ENCODE data around the gene ASB8.

Gene ASB8

DNA sequence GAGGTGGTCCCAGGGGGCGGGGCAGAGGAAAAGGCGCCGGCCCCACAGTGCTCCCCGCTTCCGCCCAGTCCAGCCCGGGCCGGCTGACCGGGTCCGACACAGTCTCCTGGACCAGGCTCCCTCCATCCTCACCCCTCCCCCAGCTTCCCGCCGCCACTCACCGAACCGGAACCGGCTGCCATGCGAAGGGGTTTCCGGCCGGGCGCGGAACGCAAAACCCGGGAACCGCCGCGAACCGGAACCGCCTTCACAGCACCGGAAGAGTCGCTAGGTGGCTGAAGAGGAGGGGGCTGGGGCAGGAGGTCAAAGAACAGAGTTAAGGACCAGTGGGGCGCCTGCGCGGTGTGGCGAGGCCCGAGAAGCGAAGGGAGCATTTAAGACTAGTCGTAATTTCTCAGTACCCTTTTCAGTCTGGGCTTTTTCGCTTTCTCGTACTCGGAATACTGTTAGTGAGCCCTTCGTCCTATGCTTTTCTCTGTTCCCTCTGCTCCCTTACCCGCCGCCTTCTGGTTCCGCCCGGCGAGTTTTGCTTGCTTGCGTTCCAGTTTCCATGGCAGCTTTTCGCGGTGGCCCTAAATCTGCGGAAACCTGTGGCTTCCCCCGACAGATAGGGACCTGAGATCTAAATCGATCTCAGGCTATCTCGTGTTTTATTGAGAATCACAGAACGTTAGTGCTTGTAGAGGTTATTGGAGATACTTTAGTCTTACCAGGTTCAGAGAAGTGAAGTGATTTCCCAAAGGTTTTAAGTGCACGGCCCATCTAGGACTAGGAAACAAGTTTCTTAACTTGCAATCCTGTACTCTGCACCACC, 51.2 kb downstream of the ASB8 start, which contains the start of gene SENP1:
Gene SENP1 (minus strand): TSS at position 213 of the 814 bp plus-strand sequence. CDS start 4,607 bp downstream, outside the sequence.
- H2BK15ac ChIP-seq (ENCODE audit: low read depth, poor library complexity, severe bottlenecking) = peak within 1 kb of the TSS; percentile 26
- peak within 1 kb of the TSS; percentile 93 to 96 for H3K18ac ChIP-seq (ENCODE audit: low read depth in 1 of 2, low read length in 2 of 2)
- DNase-seq = peak; percentile 89
- 3% methylated on average over 40 of the region's 53 CpGs for WGBS
- peak within 1 kb of the TSS; percentile 85 to 100 for H3K4me3 ChIP-seq (ENCODE audit: insufficient read depth in 1 of 2, low read depth in 1 of 2, low read length in 2 of 2)
- peak within 1 kb of the TSS; percentile 51 for H2BK120ac ChIP-seq (ENCODE audit: low read depth, low read length)
- no peak within 1 kb of the TSS for H3K23ac ChIP-seq (ENCODE audit: low read length in 2 of 2)
- peak within 1 kb of the TSS in 1 of 2 experiments; percentile 49 for H2BK12ac ChIP-seq (ENCODE audit: low read length in 2 of 2)
- H3K27ac ChIP-seq (ENCODE audit: low read length, poor library complexity, severe bottlenecking) = peak within 1 kb of the TSS; percentile 97
- peak within 1 kb of the TSS; percentile 86 for H3K4me2 ChIP-seq (ENCODE audit: low read length, poor library complexity, severe bottlenecking)
- peak within 1 kb of the TSS; percentile 99 for H3K9ac ChIP-seq (ENCODE audit: low read length)
- no peak within 1 kb of the TSS for H2AK5ac ChIP-seq (ENCODE audit: low read length, severe bottlenecking)
- H2BK5ac ChIP-seq (ENCODE audit: low read depth, low read length, poor library complexity, severe bottlenecking) = peak within 1 kb of the TSS; percentile 83
- peak within 1 kb of the TSS; percentile 92 for H4K8ac ChIP-seq (ENCODE audit: low read length)
- peaks cover 4% of the 10 kb centered on the region for H3K4me1 ChIP-seq (ENCODE audit: control insufficient read depth, insufficient read depth, low read depth, low read length)
- no peaks in the 10 kb centered on the region for H3K36me3 ChIP-seq (ENCODE audit: control insufficient read depth in 1 of 2, insufficient read depth in 2 of 2, low read depth in 1 of 2, low read length in 2 of 2)
- H2AFZ ChIP-seq (ENCODE audit: low read depth, low read length) = peak within 1 kb of the TSS; percentile 72
- H3K14ac ChIP-seq (ENCODE audit: low read length in 2 of 2) = peak within 1 kb of the TSS in 1 of 2 experiments; percentile 19
- peaks cover 0 to 4% of the 10 kb centered on the region in 2 experiments for H3K27me3 ChIP-seq (ENCODE audit: control insufficient read depth in 1 of 2, insufficient read depth in 1 of 2, low read length in 2 of 2)
- peaks cover 2% of the 10 kb centered on the region for H3K79me1 ChIP-seq (replicated peaks; ENCODE audit: low read length, poor library complexity, severe bottlenecking)
- H3K9me3 ChIP-seq (ENCODE audit: control insufficient read depth, low read length) = no peaks in the 10 kb centered on the region
- H4K91ac ChIP-seq (ENCODE audit: low read length) = peak within 1 kb of the TSS; percentile 88
- peak within 1 kb of the TSS; percentile 85 to 91 for H3K4ac ChIP-seq (ENCODE audit: low read depth in 1 of 2, low read length in 2 of 2)

GRCh38 chr12:48105321-48105866, 51.9 kb downstream of the ASB8 start:
- peak overlapping the region in 1 of 2 experiments; percentile 49 for H2BK12ac ChIP-seq (ENCODE audit: low read length in 2 of 2)
- peak overlapping the region; percentile 26 for H2BK15ac ChIP-seq (ENCODE audit: low read depth, poor library complexity, severe bottlenecking)
- 1% methylated on average over 19 of the region's 30 CpGs for WGBS
- H2AFZ ChIP-seq (ENCODE audit: low read depth, low read length) = peak overlapping the region; percentile 72
- no peaks in the 10 kb centered on the region for H3K36me3 ChIP-seq (ENCODE audit: control insufficient read depth in 1 of 2, insufficient read depth in 2 of 2, low read depth in 1 of 2, low read length in 2 of 2)
- H2AK5ac ChIP-seq (ENCODE audit: low read length, severe bottlenecking) = no peak overlapping the region
- H4K91ac ChIP-seq (ENCODE audit: low read length) = peak overlapping the region; percentile 88
- H3K4me3 ChIP-seq (ENCODE audit: insufficient read depth in 1 of 2, low read depth in 1 of 2, low read length in 2 of 2) = peak overlapping the region; percentile 85 to 100
- no peaks in the 10 kb centered on the region for H3K9me3 ChIP-seq (ENCODE audit: control insufficient read depth, low read length)
- H3K4me2 ChIP-seq (ENCODE audit: low read length, poor library complexity, severe bottlenecking) = peak overlapping the region; percentile 86
- no peak overlapping the region for H2BK5ac ChIP-seq (ENCODE audit: low read depth, low read length, poor library complexity, severe bottlenecking)
- H4K8ac ChIP-seq (ENCODE audit: low read length) = peak overlapping the region; percentile 92
- peak overlapping the region; percentile 99 for H3K9ac ChIP-seq (ENCODE audit: low read length)
- peaks cover 0 to 2% of the 10 kb centered on the region in 2 experiments for H3K27me3 ChIP-seq (ENCODE audit: control insufficient read depth in 1 of 2, insufficient read depth in 1 of 2, low read length in 2 of 2)
- H3K4me1 ChIP-seq (ENCODE audit: control insufficient read depth, insufficient read depth, low read depth, low read length) = peaks cover 4% of the 10 kb centered on the region
- H2BK120ac ChIP-seq (ENCODE audit: low read depth, low read length) = peak overlapping the region; percentile 51
- peak overlapping the region; percentile 93 to 96 for H3K18ac ChIP-seq (ENCODE audit: low read depth in 1 of 2, low read length in 2 of 2)
- peak overlapping the region in 1 of 2 experiments; percentile 19 for H3K14ac ChIP-seq (ENCODE audit: low read length in 2 of 2)
- H3K79me1 ChIP-seq (replicated peaks; ENCODE audit: low read length, poor library complexity, severe bottlenecking) = peaks cover 2% of the 10 kb centered on the region
- no peak for DNase-seq
- no peak overlapping the region for H3K23ac ChIP-seq (ENCODE audit: low read length in 2 of 2)
- H3K4ac ChIP-seq (ENCODE audit: low read depth in 1 of 2, low read length in 2 of 2) = peak overlapping the region; percentile 10 to 85
- peak overlapping the region; percentile 59 for H3K27ac ChIP-seq (ENCODE audit: low read length, poor library complexity, severe bottlenecking)

DNA sequence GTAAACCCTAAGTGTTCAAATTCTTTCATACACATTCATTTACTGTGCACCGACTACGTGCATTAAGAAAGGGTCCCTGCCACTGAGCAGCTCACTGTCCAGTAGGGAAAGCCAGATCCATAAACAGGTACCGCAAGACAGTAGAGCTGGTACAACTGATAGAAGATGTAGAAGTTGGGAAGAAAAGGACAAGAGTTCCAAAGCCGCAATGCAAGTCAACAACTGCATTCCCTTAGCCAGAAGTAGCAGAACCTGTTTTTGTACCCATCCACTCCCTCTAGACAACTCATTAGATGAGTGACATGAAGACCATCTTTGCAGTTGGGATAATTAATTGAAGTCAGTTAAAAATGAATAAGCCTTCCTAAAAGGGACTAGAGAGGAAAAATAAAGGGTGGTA, 52.8 kb downstream of the ASB8 start:
- H2BK5ac ChIP-seq (ENCODE audit: low read depth, low read length, poor library complexity, severe bottlenecking) = no peak overlapping the region
- H3K4me2 ChIP-seq (ENCODE audit: low read length, poor library complexity, severe bottlenecking) = peak overlapping the region; percentile 5
- no peak overlapping the region for H2AFZ ChIP-seq (ENCODE audit: low read depth, low read length)
- H3K23ac ChIP-seq (ENCODE audit: low read length in 2 of 2) = no peak overlapping the region
- H3K4me1 ChIP-seq (ENCODE audit: control insufficient read depth, insufficient read depth, low read depth, low read length) = peaks cover 4% of the 10 kb centered on the region
- H2BK15ac ChIP-seq (ENCODE audit: low read depth, poor library complexity, severe bottlenecking) = no peak overlapping the region
- H3K4me3 ChIP-seq (ENCODE audit: insufficient read depth in 1 of 2, low read depth in 1 of 2, low read length in 2 of 2) = peak overlapping the region in 1 of 2 experiments; percentile 100
- no peaks in the 10 kb centered on the region for H3K27me3 ChIP-seq (ENCODE audit: control insufficient read depth in 1 of 2, insufficient read depth in 1 of 2, low read length in 2 of 2)
- peak overlapping the region; percentile 99 for H3K9ac ChIP-seq (ENCODE audit: low read length)
- H3K27ac ChIP-seq (ENCODE audit: low read length, poor library complexity, severe bottlenecking) = no peak overlapping the region
- H3K14ac ChIP-seq (ENCODE audit: low read length in 2 of 2) = no peak overlapping the region
- peaks cover 2% of the 10 kb centered on the region for H3K79me1 ChIP-seq (replicated peaks; ENCODE audit: low read length, poor library complexity, severe bottlenecking)
- no peak overlapping the region for H3K4ac ChIP-seq (ENCODE audit: low read depth in 1 of 2, low read length in 2 of 2)
- H2AK5ac ChIP-seq (ENCODE audit: low read length, severe bottlenecking) = no peak overlapping the region
- H3K18ac ChIP-seq (ENCODE audit: low read depth in 1 of 2, low read length in 2 of 2) = no peak overlapping the region
- no peak for DNase-seq
- H2BK12ac ChIP-seq (ENCODE audit: low read length in 2 of 2) = no peak overlapping the region
- no peaks in the 10 kb centered on the region for H3K36me3 ChIP-seq (ENCODE audit: control insufficient read depth in 1 of 2, insufficient read depth in 2 of 2, low read depth in 1 of 2, low read length in 2 of 2)
- H4K8ac ChIP-seq (ENCODE audit: low read length) = no peak overlapping the region
- 94% methylated on average over 3 of the region's 4 CpGs for WGBS
- no peak overlapping the region for H2BK120ac ChIP-seq (ENCODE audit: low read depth, low read length)
- no peak overlapping the region for H4K91ac ChIP-seq (ENCODE audit: low read length)
- no peaks in the 10 kb centered on the region for H3K9me3 ChIP-seq (ENCODE audit: control insufficient read depth, low read length)
